ENCODE measurements around the gene SGCE.

The SGCE gene

DNA sequence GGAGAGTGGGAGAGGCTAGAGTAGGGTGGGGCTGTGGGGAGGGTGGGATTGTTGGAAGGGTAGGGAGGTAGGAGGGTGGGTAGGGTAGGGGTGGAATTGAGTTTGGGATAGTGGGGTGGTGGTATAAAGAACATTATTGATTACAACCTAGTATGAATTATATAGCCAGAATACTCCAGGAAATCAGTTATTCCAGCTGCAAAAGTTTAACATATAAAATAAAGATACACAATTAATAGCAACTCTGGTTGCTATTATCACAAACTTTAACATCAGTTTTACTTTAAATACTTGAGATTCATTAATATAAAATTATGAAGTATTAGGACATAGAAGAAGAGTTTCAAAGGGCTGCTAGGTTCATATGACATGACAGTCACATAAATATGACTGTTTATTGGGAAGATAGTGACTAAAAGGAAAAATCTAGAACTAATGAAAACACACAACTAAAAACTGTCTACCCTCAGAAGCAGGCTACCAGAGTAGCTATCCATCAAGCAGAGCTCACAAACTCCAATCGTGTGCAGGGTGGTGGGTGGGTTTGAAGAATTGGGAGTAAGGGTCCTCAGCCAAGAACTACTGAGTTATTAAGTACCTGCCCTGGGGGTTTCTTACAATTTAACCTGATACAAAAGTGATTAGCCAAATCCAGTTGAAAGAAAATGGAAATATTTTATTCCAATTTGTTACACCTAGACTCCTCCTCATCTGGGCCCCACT is 14.0 kb upstream of the SGCE start:
- H3K4me3 ChIP-seq (ENCODE audit: low read depth, low read length), result no peak overlapping the region
- TF ChIP-seq, protein P1, sequence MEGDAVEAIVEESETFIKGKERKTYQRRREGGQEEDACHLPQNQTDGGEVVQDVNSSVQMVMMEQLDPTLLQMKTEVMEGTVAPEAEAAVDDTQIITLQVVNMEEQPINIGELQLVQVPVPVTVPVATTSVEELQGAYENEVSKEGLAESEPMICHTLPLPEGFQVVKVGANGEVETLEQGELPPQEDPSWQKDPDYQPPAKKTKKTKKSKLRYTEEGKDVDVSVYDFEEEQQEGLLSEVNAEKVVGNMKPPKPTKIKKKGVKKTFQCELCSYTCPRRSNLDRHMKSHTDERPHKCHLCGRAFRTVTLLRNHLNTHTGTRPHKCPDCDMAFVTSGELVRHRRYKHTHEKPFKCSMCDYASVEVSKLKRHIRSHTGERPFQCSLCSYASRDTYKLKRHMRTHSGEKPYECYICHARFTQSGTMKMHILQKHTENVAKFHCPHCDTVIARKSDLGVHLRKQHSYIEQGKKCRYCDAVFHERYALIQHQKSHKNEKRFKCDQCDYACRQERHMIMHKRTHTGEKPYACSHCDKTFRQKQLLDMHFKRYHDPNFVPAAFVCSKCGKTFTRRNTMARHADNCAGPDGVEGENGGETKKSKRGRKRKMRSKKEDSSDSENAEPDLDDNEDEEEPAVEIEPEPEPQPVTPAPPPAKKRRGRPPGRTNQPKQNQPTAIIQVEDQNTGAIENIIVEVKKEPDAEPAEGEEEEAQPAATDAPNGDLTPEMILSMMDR (IDR thresholded peaks at IDR 0.05; ENCODE audit: borderline replicate concordance, insufficient read depth, low read depth, low read length), result no peak

DNA sequence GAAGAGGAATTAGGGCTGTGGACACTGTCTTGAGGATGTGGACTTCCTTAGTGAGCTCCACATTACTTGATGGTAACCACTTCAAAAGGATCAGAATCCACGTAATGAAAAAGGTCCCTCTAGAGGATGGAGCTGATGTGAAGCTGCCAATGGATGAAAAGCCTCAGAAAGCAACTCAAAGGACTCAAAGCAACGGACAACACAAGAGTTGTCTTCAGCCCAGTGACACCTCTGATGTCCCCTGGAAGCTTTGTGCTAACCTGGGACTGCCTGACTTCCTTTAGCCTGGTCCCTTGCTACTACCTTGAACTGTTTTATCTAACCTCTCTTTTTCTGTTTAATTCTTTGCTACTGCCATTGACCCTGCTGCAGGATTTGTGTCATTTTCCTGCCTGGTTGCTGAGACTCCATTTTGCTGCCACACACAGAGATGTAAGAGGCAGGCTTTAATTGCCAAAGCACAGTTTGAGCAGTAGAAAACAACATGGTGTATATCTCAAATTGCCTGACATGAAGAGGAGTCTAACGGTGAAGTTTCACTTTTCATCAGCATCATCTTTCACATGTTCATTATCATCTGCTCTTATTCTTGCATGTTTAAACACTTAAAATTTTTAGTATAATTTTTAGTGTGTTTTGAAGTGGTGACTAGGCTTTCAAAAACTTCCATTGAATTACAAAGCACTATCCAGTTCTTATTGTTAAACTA is 11.1 kb upstream of the SGCE start:
- TF ChIP-seq, protein P1 (IDR thresholded peaks at IDR 0.05; ENCODE audit: borderline replicate concordance, insufficient read depth, low read depth, low read length), result no peak
- H3K4me3 ChIP-seq (ENCODE audit: low read depth, low read length), result no peak overlapping the region

DNA sequence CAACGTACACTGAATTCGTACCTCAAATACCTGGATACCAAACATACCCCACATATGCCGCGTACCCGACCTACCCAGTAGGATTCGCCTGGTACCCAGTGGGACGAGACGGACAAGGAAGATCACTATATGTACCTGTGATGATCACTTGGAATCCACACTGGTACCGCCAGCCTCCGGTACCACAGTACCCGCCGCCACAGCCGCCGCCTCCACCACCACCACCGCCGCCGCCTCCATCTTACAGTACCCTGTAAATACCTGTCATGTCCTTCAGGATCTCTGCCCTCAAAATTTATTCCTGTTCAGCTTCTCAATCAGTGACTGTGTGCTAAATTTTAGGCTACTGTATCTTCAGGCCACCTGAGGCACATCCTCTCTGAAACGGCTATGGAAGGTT is 9.5 kb upstream of the SGCE start:
- TF ChIP-seq, protein P1 (IDR thresholded peaks at IDR 0.05; ENCODE audit: borderline replicate concordance, insufficient read depth, low read depth, low read length), result no peak
- no peak overlapping the region for H3K4me3 ChIP-seq (ENCODE audit: low read depth, low read length)

DNA sequence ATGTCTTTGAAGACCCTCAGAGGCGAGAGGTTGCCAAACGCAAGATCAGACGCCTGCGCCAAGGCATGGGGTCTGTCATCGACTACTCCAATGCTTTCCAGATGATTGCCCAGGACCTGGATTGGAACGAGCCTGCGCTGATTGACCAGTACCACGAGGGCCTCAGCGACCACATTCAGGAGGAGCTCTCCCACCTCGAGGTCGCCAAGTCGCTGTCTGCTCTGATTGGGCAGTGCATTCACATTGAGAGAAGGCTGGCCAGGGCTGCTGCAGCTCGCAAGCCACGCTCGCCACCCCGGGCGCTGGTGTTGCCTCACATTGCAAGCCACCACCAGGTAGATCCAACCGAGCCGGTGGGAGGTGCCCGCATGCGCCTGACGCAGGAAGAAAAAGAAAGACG is 8.1 kb upstream of the SGCE start:
- TF ChIP-seq, protein P1 (IDR thresholded peaks at IDR 0.05; ENCODE audit: borderline replicate concordance, insufficient read depth, low read depth, low read length), result no peak
- H3K4me3 ChIP-seq (ENCODE audit: low read depth, low read length), result no peak overlapping the region

DNA sequence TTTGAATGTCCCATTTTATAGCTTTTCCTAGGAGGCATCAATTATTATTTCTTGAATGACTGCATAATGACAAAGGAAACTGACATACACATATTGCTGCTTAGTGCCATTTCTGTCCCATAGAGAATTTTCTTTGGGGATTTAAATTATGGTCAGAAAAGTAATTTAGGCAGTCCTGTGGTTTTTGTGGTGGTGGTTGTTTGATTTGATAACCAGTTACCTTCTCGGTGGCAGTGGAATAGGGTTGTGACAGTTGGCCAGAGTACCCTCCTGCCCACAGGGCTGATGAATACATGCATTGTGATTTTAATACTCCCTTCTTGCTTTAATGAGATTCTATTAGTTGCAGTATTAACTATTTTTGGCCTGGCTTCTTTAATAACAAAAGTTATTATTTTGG is 6.6 kb upstream of the SGCE start:
- TF ChIP-seq, protein P1 (IDR thresholded peaks at IDR 0.05; ENCODE audit: borderline replicate concordance, insufficient read depth, low read depth, low read length), result no peak
- H3K4me3 ChIP-seq (ENCODE audit: low read depth, low read length), result no peak overlapping the region

DNA sequence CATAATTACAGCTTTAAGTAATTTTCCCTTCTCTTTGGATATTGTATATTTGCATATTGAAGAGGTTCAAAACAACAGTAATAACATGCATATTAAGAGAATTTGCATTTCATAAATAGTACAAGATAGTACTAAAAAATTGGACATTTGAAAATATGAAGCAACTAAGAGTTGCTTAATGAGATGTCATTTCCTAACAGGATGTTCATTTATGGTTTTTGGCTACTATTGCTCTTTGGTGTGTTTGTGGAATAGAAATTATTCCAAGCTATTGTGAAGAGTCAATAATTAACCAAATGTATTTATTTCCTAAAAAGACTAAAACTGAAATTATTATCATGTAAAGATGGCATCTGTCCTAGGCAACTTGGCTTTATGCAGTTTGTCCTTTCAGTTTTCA is 4.1 kb upstream of the SGCE start:
- H3K4me3 ChIP-seq (ENCODE audit: low read depth, low read length), result no peak overlapping the region
- TF ChIP-seq, protein P1 (IDR thresholded peaks at IDR 0.05; ENCODE audit: borderline replicate concordance, insufficient read depth, low read depth, low read length), result no peak

DNA sequence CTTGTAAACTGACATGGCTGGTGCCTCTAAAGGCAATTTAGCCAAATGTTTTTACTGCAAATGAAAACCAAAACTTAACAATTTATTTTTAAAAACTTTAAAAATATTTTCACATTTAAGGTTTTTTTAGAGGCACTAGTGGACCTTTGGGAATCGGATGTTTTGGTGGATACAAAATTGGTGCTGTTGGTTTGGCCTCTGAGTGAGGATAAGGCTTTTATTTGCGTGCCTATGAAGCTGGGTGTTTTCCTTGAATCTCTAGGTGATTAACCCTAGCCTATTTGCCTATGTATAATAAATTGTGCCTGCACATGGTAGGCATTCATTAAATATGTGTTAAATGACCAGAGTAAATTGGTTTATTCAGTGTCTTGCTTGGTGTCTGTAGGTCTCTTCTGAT is 2.9 kb upstream of the SGCE start:
- TF ChIP-seq, protein P1 (IDR thresholded peaks at IDR 0.05; ENCODE audit: borderline replicate concordance, insufficient read depth, low read depth, low read length), result no peak
- no peak overlapping the region for H3K4me3 ChIP-seq (ENCODE audit: low read depth, low read length)
